ENCODE measurements around the gene TGM3. TPM values are rescaled to one million over a fixed set of nuclear protein-coding genes. Genes with fewer than 3 reads are reported as not detected.

Gene TGM3
- total RNA-seq, 2 donors from 2014 or later = not detected

DNA sequence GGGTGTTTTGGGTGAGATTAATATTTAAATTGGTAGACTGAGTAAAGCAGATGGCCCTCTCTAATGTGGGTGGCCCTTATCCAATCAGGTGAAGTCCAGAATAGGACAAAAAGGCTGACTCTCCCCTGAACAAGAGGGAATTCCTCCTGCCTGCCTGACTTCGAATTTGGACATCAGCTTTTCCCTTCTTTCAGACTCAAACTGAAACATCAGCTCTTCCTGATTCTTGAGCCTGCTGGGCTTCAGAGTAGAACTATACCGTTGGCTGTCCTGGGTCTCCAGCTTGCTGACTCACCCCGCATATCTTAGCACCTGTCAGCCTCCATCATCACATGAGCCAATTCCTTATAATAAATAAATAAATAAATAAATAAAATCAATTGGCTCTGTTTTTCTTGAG, 69.9 kb downstream of the TGM3 start:
- no peaks in the 10 kb centered on the region for H3K27me3 ChIP-seq
- DNase-seq (ENCODE audit: low spot score) = no peak

DNA sequence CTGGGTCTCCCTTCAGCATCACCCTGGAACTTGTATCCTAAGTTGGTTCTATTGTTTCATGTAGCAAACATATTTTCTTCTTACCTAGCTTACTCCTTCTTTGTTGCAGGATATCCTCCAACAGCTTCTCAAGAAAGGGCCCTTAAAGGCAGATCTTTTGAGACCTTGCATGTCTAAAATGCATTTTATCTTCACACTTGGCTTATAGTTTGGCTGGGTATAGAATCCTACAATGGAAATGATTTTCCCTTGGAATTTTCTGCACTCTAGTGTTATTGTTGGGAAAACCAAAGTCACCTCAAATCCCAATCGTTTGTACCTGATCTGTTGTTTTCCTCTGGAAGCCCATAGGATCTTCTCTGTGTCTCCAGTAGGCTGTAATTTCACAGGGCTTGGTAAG, 72.8 kb downstream of the TGM3 start:
- Histone ChIP-seq H3K27ac (no peak overlapping the region), H3K4me1 (no peaks in the 10 kb centered on the region), H3K36me3 (no peaks in the 10 kb centered on the region), H3K27me3 (no peaks in the 10 kb centered on the region), H3K9me3 (peaks cover 0 to 9% of the 10 kb centered on the region in 2 donors), H3K4me3 (no peak overlapping the region)
- DNase-seq (ENCODE audit: low spot score) = no peak
- TF ChIP-seq, protein P1, sequence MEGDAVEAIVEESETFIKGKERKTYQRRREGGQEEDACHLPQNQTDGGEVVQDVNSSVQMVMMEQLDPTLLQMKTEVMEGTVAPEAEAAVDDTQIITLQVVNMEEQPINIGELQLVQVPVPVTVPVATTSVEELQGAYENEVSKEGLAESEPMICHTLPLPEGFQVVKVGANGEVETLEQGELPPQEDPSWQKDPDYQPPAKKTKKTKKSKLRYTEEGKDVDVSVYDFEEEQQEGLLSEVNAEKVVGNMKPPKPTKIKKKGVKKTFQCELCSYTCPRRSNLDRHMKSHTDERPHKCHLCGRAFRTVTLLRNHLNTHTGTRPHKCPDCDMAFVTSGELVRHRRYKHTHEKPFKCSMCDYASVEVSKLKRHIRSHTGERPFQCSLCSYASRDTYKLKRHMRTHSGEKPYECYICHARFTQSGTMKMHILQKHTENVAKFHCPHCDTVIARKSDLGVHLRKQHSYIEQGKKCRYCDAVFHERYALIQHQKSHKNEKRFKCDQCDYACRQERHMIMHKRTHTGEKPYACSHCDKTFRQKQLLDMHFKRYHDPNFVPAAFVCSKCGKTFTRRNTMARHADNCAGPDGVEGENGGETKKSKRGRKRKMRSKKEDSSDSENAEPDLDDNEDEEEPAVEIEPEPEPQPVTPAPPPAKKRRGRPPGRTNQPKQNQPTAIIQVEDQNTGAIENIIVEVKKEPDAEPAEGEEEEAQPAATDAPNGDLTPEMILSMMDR (IDR thresholded peaks at IDR 0.05) = no peak

More for the DNA sequence above, 69.9 kb downstream of the TGM3 start:
- H3K4me1 ChIP-seq = no peaks in the 10 kb centered on the region
- H3K36me3 ChIP-seq = no peaks in the 10 kb centered on the region
- no peak overlapping the region for H3K27ac ChIP-seq
- peaks cover 0 to 26% of the 10 kb centered on the region in 2 donors for H3K9me3 ChIP-seq
- no peak overlapping the region for H3K4me3 ChIP-seq
- TF ChIP-seq, protein P1 (IDR thresholded peaks at IDR 0.05) = no peak

DNA sequence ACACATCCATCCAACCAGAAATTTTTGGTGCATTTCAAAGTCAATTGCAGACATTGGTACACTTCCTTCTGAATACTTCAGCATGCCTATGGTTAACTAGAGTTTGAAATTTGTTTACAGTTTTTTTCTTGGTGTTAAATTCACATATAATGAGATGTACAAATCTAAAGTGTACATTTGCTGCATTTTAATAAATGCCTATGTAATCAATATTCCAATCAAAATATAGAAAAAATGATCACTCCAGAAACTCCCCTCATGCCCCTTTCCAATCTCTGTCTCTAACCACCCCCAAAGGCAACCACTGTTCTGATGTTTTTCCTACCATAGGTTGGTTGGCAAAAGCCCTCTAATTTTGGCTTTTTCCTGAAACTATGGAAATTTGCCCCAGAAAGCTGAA, 77.3 kb downstream of the TGM3 start:
- Histone ChIP-seq H3K4me3 (no peak overlapping the region), H3K27me3 (no peaks in the 10 kb centered on the region), H3K36me3 (no peaks in the 10 kb centered on the region), H3K9me3 (peaks cover 0 to 9% of the 10 kb centered on the region in 2 donors), H3K27ac (no peak overlapping the region), H3K4me1 (no peaks in the 10 kb centered on the region)
- TF ChIP-seq, protein P1 (IDR thresholded peaks at IDR 0.05) = no peak
- DNase-seq (ENCODE audit: low spot score) = no peak

DNA sequence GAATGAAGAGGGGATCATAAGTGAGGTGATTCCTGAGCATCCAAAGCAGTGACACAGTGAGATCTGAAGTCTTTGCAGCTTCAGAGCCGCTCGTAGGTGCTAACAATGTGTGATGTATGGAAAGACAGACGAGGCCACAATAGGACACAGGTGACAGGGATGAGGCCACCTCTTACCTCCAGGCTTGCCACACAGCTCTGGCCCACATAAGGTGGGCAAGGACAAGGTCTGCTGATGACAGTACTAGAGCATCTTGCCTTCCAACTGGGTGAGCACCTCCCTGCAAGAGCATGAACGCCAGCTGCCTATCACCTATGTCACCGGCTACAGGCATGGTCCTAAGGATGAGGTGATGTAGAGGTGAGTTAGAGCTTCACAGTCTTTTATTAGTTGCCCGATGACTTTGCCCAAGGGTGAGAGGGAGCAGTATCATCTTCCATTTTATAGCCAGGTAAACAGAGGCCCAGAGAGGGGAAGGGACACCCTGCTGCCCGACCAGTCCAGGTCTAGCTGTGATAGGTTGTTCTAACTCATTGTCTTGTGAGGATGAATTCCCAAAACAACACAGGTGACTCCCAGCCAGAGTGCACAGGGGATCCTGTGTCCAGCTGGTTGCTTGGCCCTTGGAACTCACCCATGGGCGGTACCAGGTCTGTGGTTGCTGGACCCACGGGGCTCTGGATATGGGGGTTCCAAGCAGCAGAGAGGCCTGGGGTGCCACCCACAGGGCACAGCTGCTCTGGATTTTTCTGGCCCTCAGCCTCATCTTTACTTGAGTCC, 78.7 kb downstream of the TGM3 start:
- DNase-seq (ENCODE audit: low spot score) = peak; percentile 52
- no peaks in the 10 kb centered on the region for H3K36me3 ChIP-seq
- TF ChIP-seq, protein P1 (IDR thresholded peaks at IDR 0.05) = no peak
- H3K27me3 ChIP-seq = no peaks in the 10 kb centered on the region
- no peaks in the 10 kb centered on the region for H3K9me3 ChIP-seq
- H3K27ac ChIP-seq = no peak overlapping the region
- H3K4me1 ChIP-seq = no peaks in the 10 kb centered on the region
- no peak overlapping the region for H3K4me3 ChIP-seq

DNA sequence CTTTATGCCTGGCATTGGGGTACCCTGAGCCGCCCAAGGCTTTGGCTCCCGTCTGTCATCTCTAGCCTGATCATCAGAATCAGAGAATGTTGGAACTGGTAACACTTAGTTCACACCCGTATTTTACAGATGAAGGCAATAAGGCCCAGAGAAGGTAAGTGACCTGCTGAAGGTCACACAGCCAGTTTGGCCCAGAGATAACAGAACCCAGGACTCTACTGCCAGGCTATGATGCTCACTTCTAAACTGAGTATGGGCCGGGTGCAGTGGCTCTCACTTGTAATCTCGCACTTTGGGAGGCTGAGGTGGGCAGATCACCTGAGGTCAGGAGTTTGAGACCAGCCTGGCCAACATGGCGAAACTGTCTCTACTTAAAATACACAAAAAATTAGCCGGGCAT, 83.1 kb downstream of the TGM3 start:
- H3K36me3 ChIP-seq = no peaks in the 10 kb centered on the region
- DNase-seq (ENCODE audit: low spot score) = peak; percentile 42
- no peaks in the 10 kb centered on the region for H3K27me3 ChIP-seq
- no peak overlapping the region for H3K4me3 ChIP-seq
- H3K27ac ChIP-seq = no peak overlapping the region
- no peaks in the 10 kb centered on the region for H3K4me1 ChIP-seq
- TF ChIP-seq, protein P1 (IDR thresholded peaks at IDR 0.05) = no peak
- no peaks in the 10 kb centered on the region for H3K9me3 ChIP-seq

All from right atrium auricular region (tissue), 2 donors.